GM12864 (cell line): ENCODE data around the gene DYNLT2.
A peak's percentile ranks its signal among the peaks of the same experiment; 100 is the strongest.

Experiments
- DNase-seq: peaks from one replicate; pipeline ENCODE4 v3.0.0-alpha.2; 2011; ENCODE audit warnings: low read depth
- H3K4me3 ChIP-seq: 2 replicates; pipeline ENCODE4 v1.5.1; 2011; ENCODE audit warnings: mild to moderate bottlenecking, low read depth, low read length, control low read depth
- TF ChIP-seq, protein P1 (sequence below): IDR thresholded peaks from 2 replicates; pipeline ENCODE4 v1.5.1; 2011; ENCODE audit warnings: low read depth, mild to moderate bottlenecking, moderate library complexity, low read length, control low read depth, inconsistent platforms; ENCODE audit errors: missing control alignments

Gene DYNLT2

DNA sequence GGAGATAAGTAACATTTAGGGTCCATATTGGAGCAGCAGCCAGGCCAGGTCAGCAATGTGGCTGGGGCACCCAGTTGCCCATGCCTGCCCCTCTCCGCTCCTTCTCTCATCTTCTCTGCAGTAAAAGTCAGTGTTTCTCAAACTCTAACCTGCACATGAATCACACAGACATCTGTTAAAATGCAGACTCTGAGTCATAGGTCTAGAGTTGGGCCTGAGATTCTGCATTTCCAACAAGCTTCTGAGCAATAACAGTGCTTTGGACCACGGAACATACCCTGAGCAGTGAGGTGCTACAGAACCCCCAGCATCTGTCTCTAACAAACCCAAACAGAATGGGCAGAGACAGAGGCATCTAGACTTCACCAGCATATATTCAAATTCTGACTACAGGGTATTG, 37.2 kb downstream of the DYNLT2 start:
- TF ChIP-seq, protein P1, sequence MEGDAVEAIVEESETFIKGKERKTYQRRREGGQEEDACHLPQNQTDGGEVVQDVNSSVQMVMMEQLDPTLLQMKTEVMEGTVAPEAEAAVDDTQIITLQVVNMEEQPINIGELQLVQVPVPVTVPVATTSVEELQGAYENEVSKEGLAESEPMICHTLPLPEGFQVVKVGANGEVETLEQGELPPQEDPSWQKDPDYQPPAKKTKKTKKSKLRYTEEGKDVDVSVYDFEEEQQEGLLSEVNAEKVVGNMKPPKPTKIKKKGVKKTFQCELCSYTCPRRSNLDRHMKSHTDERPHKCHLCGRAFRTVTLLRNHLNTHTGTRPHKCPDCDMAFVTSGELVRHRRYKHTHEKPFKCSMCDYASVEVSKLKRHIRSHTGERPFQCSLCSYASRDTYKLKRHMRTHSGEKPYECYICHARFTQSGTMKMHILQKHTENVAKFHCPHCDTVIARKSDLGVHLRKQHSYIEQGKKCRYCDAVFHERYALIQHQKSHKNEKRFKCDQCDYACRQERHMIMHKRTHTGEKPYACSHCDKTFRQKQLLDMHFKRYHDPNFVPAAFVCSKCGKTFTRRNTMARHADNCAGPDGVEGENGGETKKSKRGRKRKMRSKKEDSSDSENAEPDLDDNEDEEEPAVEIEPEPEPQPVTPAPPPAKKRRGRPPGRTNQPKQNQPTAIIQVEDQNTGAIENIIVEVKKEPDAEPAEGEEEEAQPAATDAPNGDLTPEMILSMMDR, result no peak
- no peak overlapping the region for H3K4me3 ChIP-seq
- DNase-seq, result no peak

DNA sequence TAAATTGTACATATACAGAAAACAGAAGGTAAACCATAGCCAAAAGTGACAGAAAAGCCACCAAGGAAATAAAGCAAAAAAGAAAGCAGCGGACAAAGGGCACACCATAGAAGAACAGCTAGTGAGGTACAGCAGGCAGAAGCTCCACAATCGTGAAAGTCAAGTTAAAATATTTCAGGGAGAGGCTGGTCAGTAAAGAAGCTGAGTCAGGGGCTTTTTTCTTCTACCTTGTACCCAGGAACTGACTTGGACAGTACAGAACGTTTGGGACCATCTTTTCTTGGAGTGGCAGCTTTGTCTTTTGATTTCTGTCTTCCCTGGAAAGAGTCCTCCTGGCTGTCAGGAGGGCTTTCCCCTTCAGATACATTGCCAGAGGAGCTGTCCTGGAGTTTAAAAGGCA, 41.4 kb downstream of the DYNLT2 start:
- no peak overlapping the region for H3K4me3 ChIP-seq
- no peak for DNase-seq
- TF ChIP-seq, protein P1, result no peak

- H3K4me3 ChIP-seq, result no peak overlapping the region
- TF ChIP-seq, protein P1, result no peak
- DNase-seq, result no peak
Observed at GRCh38 chr6:169709293-169709692, 42.1 kb downstream of the DYNLT2 start.

DNA sequence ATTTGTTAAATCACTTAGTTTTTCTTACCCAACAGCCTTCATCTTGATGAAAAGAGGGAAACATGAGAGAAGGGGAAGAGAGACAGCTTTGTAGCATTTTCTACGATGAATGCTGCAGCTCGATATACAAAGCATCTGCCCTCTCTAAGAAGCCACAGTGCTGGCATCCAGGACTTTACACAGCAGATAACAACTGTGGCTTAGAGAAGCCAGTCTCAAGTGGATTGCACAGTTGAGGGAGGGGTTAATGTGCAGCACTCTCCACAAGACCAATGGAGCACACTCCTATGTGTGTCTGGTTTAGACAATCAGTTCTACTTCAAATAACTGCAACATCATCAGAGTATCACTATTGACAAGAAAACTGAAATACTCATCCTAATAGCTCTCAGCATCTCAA, 43.6 kb downstream of the DYNLT2 start:
- TF ChIP-seq, protein P1, result no peak
- H3K4me3 ChIP-seq, result no peak overlapping the region
- no peak for DNase-seq

- no peak for DNase-seq
- TF ChIP-seq, protein P1, result no peak
Observed at GRCh38 chr6:169702840-169703246, 48.5 kb downstream of the DYNLT2 start.

GRCh38 chr6:169701954-169702839, 49.2 kb downstream of the DYNLT2 start, which contains the start of the genes C6orf120 and WDR27:
TSS of gene C6orf120 (plus strand) at chr6:169702126. CDS start at chr6:169702460, 334 bp downstream.
TSS of gene WDR27 (minus strand) at chr6:169702029. CDS start at chr6:169689005, 13,024 bp downstream.
- peak within 1 kb of the TSS; percentile 79 for H3K4me3 ChIP-seq
- peak; percentile 86 for DNase-seq
- TF ChIP-seq, protein P1, result no peak

More at GRCh38 chr6:169702840-169703246, 48.5 kb downstream of the DYNLT2 start:
- peak overlapping the region; percentile 79 for H3K4me3 ChIP-seq
